SKM-1 treated with dmso at 0.1 percent for 144 hours (cell line): ENCODE data around the gene DNM3.

Experiments used
- DNase-seq: peaks from one replicate; lab custom pipeline; 2025; ENCODE audit not compliant: unreplicated experiment; lab: John Stamatoyannopoulos, UW

Gene DNM3

DNA sequence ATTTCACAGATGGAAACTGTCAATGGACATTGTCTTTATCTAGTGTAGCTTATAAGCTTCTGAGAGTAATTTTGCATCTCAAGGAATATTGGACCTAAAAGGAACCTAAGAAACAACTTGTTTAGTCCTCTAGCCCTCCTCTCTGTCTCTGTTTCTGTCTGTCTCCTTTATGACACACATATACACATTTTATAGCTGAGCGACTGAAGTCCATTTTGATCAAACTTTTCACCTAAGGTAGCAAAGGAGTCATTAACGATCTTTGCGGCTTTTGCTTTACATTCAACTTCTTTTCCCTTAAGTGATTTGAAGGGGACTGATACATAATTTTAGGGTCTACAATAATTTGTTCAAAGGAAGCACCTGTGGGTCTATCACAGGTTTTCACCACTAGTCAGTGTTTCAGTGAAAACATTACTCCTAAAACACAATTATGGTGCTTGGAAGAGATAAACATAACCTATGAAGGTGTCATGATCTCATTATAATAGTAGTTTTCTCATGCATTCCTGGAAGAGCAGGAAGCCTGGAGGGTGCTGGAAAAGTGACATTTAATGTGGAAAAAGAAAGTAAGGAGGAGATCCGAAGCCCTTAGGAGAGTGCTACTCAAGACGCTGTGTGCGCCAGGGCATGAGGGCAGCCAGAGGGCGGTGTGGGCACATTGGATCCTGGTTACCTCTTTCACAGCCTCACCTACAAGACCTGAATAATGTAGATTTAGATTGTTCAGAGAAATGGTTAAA, 248.6 kb downstream of the DNM3 start:
- DNase-seq, result no peak

DNA sequence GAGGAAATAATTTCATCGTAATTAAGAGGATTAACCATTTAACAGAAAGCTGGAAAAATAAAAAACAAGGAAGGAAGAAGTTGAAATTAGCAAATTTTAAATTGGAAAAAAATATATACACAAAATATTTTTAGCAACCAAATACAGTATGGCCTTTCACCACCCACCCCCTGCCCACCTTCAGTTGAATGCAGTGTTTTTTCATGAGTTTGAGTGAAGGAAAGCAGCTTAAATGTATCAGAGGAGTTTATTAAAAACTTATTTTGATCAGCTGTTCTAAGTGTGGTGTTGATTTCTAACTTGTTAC, 249.2 kb downstream of the DNM3 start:
- no peak for DNase-seq

DNA sequence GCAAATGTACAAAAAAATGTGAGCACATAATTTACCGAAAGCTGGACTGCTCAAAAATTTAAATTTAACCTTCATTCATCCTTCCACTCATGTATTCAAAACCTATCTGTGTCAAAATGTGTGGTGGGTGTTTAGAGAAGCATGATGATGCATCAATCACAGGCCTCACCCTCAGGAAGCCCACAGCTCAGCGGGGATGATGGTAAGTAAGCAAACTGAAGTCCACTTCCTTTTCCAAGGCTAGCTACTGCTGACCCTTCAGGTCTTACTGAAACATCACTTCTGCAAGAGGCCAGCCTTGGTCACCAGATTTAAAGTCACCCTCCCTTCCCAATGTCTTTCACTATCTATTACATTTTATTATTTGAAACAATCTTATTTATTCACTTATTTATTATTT, 254.5 kb downstream of the DNM3 start:
- no peak for DNase-seq

DNA sequence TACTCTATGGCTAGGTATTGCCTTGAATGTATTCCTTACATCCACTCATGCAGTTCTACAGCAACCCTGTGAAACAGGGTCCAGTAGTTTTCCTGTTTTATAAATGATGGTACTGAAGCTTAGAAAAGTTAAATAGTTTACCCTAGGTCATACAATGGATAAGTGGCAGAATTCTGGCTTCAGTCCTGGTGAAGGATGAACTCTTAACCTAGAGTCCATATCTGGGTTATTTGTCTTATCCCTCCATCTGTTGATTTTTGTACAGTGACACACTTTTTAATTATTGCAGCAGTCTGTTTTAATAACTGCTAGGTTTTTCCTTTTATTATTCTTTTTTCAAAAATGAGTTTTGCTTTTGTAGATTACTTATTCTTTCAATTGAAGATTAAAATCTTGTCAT, 263.9 kb downstream of the DNM3 start:
- no peak for DNase-seq

DNA sequence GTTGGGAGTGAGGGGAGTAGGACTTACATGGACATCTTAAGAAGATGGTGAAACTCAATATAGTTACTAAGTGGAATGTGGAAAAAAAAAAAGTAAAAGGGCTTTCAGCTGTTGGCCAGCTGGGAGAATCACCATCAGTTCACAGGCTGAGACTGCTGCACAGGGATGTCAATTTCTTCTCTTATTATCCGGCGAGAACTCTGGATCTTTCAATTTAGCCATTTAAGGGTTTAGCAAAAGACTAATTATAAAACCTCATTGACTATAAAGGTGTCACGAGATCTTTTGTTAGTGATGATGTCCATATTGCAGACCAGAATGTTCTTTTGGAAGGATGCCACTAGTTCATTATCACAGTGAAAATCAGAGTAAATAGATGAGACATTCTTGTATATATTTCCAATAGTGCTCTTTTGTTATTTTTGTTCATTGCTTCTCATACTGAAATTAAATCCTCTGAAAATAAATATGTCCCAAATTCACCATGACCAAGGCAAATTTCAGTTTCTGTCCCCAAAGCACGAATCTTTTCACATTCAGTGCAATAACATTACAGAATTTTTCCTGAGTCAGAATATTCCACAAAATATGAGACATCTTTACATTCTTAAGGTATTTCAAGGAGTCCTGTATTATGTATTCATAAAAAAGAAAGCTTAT, 266.1 kb downstream of the DNM3 start:
- no peak for DNase-seq

DNA sequence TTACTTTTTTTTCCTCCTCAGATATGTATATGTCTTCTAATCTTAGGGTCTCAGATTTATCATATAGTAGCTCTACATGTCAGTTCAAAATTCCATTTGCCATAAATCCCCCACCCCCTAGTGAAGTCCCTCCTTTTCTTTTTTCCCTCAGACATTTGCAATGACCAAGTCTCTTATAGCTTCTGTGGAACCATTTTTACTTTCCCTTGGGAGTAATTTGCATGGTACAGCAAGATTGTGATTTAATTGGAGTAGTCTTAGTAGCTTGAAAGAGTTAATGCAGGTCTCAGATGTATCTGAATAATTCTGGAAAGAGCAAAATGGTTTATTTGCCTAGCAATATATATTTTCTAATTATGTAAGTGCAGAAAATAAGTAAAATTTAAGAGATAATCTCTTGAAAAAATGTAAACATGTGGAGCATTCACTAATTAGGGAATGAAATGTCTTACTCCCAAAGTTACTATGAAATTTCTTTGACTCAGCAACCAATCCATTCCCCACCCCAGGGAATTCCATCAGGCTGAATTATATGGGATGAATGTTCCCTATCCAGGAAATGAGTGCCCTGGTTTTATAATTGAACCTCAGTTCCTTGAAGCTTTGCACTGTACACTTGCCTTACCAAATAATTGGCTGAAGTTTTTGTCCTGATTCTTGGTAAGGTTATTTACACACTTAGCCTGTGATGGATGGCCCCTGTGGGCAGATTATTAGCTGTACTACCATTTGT, 267.0 kb downstream of the DNM3 start:
- DNase-seq, result no peak

DNA sequence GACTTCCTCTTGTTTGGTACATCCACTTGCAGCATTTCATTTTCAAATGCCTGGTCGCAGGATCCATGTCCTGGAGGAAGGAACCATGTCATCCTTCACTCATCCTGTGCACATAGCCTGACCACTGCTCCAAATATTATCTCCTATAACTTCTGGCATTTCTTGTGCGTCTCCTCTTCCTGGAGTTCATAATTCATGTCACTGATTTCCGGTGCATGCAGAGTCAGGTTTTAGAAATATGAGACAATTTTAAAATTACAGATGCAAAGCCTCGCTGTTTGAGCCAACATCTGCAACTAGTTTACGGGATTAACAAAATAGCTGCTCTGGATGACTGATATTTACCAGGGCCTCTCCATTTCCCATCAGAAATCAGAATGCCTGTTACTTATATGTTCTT, 268.1 kb downstream of the DNM3 start:
- DNase-seq, result no peak

DNA sequence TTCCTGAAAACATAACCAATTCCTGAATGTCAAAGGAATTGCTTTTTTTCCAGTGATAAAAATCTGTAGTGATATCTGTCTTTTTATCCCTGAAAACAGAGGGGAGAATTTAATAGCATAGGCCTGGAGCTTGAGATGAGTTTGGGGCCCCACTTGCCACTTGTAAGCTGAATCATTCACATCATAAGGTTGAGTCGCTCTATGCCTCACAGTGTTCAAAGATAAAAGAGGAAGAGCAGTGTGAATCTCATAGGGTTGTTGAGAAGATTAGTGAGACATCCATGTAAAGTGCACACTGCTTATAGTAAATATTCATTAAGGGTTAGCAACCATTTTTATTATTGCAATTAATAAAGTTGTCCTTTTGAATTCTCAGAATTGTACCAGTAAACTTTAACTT, 271.3 kb downstream of the DNM3 start:
- no peak for DNase-seq

DNA sequence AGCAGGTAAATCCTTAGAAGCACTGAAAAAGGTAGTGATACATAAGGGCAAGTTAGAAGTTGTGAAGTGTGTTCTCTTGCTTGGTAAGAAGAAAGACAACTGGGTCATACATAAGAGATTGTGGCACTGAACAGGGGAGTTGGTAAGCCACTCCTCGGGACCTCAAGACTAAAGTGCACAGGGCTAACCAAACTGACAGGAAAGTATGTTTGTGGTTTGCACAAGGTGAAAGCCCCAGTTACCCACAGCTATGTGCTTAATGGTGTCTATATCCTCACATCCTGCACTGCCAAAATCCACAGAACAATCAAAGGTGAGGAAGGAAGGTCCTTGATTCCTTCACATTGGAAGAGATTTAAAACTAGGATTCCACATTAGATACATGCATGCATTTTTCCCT, 276.5 kb downstream of the DNM3 start:
- DNase-seq, result no peak

DNA sequence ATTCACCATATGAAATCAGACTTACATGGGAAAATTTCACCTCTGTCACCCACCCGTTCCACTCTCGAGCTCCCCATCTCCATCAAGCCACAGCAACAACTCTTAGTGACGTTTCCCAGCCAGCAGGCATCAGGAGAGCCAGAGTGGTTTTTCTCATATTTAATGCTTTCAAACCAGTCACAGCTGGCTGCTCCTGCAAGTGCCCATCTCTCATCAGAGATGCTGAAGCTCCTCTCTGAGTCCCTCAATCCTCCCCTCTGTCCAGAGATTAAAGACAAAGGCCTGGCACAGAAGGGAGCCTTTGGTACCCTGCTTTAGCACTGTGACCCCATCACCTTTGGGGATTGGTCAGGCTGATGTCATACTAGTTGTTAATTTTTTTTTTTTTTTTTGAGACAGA, 277.3 kb downstream of the DNM3 start:
- DNase-seq, result no peak

DNA sequence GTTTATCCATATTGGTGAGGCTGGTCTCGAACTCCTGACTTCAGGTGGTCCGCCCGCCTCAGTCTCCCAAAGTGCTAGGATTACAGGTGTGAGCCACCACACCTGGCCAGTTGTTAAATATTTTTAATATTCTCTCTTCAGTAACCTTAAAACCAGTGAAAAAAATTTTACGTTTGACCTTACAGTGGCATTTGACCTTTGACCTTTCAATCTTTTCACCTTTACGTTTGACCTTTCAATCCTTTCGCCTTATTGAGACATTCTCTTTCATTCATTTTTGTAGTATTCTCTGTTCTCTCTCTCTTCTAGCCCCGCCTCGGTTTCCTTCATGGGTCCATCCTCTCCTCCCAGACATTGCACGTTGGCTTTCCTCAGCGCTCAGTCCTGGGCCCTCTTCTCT, 277.9 kb downstream of the DNM3 start:
- no peak for DNase-seq

DNA sequence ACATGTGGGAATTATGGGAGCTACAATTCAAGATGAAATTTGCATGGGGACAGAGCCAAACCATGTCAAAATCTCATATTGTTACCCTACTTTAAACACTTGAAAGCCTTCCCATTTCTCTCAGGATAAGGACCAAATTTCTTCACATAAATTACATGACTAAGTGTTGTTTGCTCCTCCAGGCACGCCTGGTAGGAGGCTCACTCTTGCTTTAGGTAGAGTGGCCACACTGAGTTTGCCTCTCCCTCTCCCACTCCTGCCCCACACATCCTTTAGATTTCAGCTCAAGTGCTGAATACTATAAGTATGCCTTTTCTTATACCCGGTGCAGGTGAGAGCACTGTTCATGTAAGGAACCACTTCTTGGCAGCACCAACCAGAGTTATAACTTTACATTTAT, 279.1 kb downstream of the DNM3 start:
- no peak for DNase-seq

DNA sequence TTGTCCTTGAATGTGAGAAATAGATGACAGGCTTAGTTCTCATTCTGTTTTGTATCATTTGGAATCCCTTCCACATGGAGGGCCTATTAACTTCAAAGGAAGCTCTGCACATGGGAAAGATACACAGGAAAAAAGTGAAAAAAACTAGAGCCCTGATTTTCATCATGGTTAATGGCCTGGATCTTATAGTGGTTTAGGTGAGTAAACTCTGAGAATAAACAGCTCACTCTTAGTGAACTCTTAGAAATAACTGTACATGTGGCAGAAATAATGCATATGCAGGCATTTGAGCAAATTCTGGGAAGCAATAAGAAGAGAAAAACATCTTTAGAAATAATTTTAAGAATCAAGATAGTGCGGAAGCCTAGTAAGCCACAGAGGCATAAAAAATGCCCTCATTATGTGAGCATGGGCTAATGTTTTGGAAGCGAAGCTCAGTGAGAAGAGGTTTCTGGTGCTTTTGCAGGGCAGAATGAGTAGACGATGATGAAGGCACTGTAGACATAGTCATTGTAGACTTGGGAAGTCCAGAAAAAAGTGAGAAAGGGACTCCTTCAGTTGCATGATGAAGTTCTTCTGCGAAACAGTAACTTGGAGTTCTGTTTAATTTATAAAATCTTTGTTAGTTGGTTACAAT, 279.9 kb downstream of the DNM3 start:
- DNase-seq, result no peak

DNA sequence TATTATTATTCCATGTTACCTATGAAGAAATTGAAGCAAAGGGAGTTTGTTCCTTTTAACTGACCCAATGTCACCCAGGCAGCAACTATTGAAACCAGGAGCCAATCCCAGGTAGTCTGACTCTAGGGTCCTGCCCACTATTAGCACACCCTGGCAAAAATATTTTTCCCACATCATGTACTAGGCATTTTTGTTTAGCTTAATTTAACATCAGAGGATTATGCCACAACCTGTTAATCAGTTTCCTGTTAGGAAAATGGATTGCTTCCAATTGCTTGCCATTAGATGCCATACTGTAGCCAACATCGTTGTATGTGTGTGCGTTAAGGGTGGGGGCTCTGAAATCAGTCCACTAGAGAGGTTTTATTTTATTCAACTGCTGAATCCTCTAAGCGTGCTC, 281.1 kb downstream of the DNM3 start:
- no peak for DNase-seq

DNA sequence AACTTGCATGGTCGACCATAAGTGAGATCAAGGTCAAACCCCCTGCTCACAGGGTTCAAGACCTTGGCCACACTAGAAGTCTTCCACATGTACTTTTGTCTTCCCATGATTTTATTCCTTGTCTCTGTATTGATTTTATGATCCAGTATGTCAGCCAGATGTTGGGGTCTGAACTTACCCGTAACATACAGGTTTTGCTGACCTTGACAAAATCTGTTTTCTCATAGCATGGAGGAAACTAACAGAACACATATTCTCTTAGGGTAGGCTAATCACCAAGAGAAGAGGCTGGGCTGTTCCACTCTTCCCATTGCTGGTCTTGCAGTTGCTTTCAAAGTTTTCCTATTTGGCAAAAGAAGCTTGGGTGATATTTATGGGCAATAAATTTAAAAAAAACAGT, 284.0 kb downstream of the DNM3 start:
- no peak for DNase-seq

DNA sequence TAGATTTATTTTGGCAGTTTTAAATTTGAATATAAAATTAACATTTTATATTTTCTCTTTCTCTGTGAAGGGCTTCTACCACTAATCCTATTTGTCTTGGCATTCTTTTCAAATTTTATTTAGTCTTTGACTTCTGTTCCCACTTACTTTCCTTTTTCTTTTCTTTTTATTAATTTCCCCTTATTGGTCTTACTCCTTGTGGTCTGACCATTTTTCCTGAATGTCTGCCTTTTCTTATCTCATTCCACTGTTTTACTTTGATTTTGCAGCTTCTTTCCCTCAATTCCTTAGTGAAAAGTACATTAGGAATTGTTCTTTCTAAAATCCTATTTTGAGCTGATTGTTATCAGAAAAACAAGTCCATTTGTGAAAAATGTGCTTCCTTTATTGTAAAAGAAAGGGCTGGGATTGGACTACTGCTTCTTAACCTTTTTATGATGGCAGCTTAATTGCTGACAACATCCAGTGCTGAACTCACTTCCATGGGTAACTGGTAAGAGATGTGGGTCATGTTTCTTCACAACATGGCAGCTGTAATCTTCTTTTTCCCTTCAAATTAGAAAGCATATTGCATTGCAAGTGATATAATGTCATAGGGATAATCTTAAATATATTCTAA, 284.6 kb downstream of the DNM3 start:
- DNase-seq, result no peak

DNA sequence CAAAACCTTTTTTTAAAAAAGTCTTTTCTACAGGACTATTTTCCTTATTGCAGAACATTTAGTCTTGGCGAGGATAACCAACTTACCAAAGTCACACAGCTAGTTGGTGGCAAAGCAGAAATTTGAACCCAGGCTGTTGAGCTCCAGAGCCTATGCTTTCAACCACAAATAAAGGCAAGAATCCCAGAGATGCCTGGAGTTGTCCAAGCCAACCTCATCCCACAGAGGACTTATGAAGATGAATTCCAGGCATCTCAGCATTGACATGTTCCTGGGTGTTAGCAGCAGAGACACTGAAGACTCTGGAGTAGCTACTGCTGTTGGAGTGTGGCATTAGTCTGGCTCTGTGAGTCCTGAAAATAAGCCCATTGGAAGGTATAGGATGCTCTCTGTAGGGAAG, 291.5 kb downstream of the DNM3 start:
- no peak for DNase-seq

DNA sequence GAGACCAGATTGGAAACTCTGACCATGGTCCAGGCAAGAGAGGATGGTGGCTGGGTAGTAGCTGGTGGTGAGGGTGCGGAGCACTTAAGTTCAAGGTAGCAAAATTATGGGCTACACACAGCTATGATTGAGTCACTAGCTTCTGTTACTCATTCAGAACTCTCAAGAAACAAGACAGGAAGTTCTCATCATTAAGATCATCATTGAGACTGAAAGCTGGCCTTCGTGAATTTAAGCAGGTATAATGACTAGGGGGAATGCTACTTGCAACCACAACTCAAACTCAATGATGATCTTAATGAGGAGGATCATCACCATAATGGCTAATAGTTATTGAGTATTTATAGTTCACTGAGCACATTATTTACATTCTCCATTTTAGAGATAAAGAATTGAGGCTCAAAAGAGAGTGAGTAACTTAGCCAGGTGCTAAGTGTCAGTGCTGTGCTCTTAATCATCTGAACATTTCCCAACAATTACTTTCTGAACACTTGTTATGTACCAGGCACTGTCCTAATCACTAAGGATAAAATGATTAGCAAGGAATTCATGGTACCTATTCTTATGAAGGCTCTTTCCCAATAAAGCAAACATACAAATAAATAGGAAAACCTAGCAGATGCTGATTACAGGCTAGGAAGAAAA, 292.9 kb downstream of the DNM3 start:
- DNase-seq, result no peak

DNA sequence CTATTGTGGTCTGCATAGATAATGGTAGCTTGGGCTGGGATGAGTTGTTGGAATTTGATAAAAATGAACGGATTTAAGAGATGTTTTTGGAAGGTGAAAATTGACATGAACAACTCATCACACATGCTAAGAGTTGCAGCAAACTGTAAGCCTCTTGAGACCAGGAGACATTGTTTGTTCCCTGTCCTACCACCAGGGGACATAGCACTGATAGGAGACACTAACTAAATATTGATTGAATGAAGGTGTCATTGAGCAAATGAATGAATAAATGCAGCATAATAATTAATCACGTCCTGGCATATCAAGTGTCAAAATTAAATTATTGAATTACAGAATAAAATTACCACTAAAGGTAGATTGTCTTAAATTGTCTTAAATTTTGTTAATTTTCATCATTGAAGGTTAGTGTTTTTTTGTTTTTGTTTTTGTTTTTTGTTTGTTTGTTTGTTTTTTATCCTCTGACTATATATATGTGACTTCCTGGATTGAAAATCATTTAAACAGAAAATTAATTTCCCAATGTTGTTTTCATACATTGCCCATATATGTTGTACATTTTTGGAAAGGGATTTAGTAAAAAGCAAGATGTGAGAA, 293.9 kb downstream of the DNM3 start:
- peak; percentile 11 for DNase-seq

DNA sequence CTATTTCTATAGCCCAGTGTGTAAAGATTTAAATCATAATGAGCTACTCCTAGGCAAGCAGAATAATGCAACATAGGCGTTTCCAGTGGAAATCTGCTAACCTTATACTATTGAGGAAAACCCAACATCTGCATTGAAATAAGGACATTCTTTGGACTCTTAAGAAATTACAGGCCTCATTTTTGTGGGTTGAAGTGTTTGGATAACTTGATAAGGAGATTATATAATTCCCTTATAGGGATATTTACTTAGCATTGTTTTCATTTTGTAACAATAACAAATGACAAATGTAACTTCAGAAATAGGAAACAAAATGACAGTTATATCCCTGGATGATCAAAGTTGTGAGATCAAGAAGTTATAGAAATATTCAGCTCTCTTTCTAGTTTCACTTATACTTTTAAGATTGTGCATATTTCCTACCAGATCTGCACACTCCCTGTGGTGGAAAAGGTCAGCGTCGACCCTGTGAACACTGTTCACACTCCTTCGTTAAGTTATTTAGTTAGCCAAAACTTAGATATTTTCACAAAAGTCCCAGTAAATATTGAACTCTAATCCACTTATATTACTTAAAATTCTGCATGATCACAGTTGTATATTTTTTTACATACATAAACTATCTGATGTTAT, 294.8 kb downstream of the DNM3 start:
- DNase-seq, result no peak
